Activated naive CD8-positive, alpha-beta T cell treated with anti-CD3 and anti-CD28 coated beads, Interleukin-2, amount 10 ng/mL, durations not matched to agents 7 days and 5 days (primary cell): ENCODE results near the gene CHRM4. TPM values are rescaled to one million over a fixed set of nuclear protein-coding genes. Genes with fewer than 3 reads are reported as not detected.

Experiments used
- ATAC-seq: fragments of 150-1000 bp; cut with Tn5 transposase; one replicate; pipeline ENCODE4 v1.10.0; 2021; ENCODE audit warnings: low read depth, moderate library complexity
- POLR2A ChIA-PET: fragments of 350-600 bp; sonication (Branson Sonifier 250); formaldehyde crosslinking; loops from one replicate; lab custom pipeline; 2021; ENCODE audit warnings: antibody characterized with exemption; lab: Charles Lee
- DNase-seq: peaks from one replicate; pipeline ENCODE4 v3.0.0; 2021
- H3K27ac Mint-ChIP-seq: one replicate; pipeline ENCODE4 v1.8.0; 2022; ENCODE audit warnings: mild to moderate bottlenecking, mixed read lengths
- H3K27me3 Mint-ChIP-seq: one replicate; pipeline ENCODE4 v1.8.0; 2022; ENCODE audit warnings: mild to moderate bottlenecking, moderate library complexity, mixed read lengths
- H3K36me3 Mint-ChIP-seq: one replicate; pipeline ENCODE4 v1.8.0; 2021; ENCODE audit warnings: mild to moderate bottlenecking, mixed read lengths
- H3K4me1 Mint-ChIP-seq: one replicate; pipeline ENCODE4 v1.8.0; 2021; ENCODE audit warnings: mixed read lengths
- H3K4me3 Mint-ChIP-seq: one replicate; pipeline ENCODE4 v1.8.0; 2022; ENCODE audit warnings: mild to moderate bottlenecking, moderate library complexity, mixed read lengths
- H3K9me3 Mint-ChIP-seq: one replicate; pipeline ENCODE4 v1.8.0; 2021; ENCODE audit warnings: mixed read lengths
- total RNA-seq, 2 experiments: library from RNA; stranded (reverse); gene quantifications; one replicate each; pipeline ENCODE4 v1.2.3, GENCODE V29; 2021

CHRM4 gene
- total RNA-seq, 2 experiments from 2014 or later = 0.19 to 0.40 TPM

DNA sequence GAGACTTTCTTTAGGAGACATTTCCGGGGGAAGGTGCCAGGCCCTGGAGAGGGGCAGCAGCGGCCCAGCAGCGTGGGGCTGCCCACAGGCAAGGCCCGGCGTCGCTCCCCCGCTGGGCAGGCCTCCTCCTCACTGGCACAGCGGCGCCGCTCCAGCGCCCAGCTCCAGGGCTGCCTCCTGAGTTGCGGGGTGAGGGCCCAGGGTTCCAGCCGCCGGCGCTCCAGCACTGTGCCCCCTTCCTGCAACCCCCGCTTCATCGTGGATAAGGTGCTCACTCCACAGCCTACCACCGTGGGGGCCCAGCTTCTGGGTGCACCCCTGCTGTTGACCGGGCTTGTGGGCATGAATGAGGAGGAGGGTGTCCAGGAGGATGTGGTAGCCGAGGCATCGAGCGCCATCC lies 25.3 kb downstream of the CHRM4 start:
- Mint-ChIP-seq H3K27me3 (no peaks in the 10 kb centered on the region), H3K36me3 (peaks cover 9% of the 10 kb centered on the region), H3K4me3 (no peak overlapping the region), H3K9me3 (no peaks in the 10 kb centered on the region), H3K4me1 (peaks cover 16% of the 10 kb centered on the region), H3K27ac (no peak overlapping the region)
- DNase-seq (no peak), ATAC-seq (no peak)
- POLR2A ChIA-PET = interaction anchor here (1.4 to 2.4 kb wide), 3 partner anchors 15 to 20 kb away, joined by 3 to 11 read pairs (median 6); no protein-coding TSS in a partner anchor

DNA sequence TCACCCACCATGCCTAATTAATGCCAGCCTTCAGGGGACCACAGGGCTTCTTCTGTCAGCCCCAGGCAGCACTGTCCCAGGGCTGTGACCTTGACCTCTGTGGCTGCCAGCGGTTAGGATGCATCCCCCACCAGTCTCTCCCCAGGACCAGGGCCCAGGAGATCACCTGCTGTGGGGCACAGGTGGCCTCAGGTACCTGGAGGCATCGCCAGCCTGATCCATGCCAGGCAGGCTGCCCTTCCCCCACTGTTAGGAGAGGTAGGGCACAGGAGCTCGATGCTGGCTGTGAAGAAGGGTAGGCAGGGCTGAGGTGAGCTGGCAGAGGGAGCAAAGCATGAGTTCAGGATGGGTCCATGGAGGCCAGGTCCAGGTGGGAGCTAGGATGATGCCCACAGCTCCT lies 26.8 kb downstream of the CHRM4 start:
- Mint-ChIP-seq H3K9me3 (no peaks in the 10 kb centered on the region), H3K27ac (peak overlapping the region; percentile 2), H3K36me3 (peaks cover 9% of the 10 kb centered on the region), H3K4me3 (no peak overlapping the region), H3K4me1 (peaks cover 23% of the 10 kb centered on the region), H3K27me3 (no peaks in the 10 kb centered on the region)
- DNase-seq (no peak), ATAC-seq (no peak)
- POLR2A ChIA-PET = interaction anchor here (0.8 to 2.4 kb wide), 3 partner anchors 12 to 19 kb away, joined by 3 to 11 read pairs (median 3); no protein-coding TSS in a partner anchor

DNA sequence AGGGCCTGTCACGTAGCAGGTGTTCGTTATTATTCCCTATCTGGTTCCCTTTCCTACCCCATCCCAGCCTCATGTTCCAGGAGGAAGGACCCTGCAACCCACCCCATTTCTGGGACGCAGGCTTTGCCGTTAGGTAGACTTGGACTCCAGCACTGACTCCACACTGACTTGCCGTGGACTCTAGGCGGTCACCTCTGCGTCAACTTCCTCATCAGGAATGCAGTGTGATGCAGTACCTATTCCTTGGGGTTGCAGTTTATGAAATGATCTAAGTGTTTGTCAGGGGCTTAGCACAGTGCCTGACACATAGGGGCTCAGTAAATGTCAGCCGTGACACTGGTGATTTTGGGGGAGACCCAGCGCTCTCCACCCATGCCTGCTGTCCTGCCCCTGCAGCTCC lies 27.5 kb downstream of the CHRM4 start:
- POLR2A ChIA-PET = interaction anchor here (3.9 kb wide), 1 partner anchor 12 kb away, joined by 18 read pairs; no protein-coding TSS in a partner anchor
- Mint-ChIP-seq H3K4me1 (peaks cover 22% of the 10 kb centered on the region), H3K9me3 (no peaks in the 10 kb centered on the region)

DNA sequence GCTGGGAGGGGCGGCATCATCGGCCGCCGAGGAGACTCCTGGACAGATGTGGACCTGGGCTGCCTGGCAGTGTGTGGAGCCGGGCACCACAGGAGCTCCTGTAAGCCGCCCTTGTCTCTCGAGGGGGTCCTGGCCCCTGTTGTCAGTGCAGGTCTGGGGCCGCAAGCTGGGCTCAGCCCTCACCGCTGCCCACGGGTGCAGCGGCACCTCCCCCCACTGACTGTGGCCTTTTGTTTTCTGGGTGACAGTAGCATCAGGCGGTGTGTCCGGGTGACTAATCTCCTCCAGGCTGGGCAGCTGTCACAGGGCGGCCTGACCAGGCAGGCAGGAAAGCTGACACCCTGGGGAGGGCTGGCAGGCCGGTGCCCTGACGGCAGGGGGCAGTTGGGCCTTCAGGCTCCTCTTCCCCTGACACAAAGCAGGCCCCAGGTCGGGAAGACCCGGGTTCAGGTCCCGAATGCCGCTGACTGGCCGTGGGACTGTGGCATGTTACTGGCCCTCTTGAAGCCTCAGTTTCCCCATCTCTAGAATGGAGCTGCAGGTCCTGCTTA lies 28.0 kb downstream of the CHRM4 start:
- H3K9me3 Mint-ChIP-seq = no peaks in the 10 kb centered on the region
- H3K27ac Mint-ChIP-seq = no peak overlapping the region
- POLR2A ChIA-PET = interaction anchor here (3.9 kb wide), 1 partner anchor 11 kb away, joined by 18 read pairs; no protein-coding TSS in a partner anchor
- no peak overlapping the region for H3K4me3 Mint-ChIP-seq
- H3K27me3 Mint-ChIP-seq = no peaks in the 10 kb centered on the region
- DNase-seq = no peak
- peaks cover 22% of the 10 kb centered on the region for H3K4me1 Mint-ChIP-seq
- no peak for ATAC-seq
- peaks cover 3% of the 10 kb centered on the region for H3K36me3 Mint-ChIP-seq

More for the DNA sequence above, 27.5 kb downstream of the CHRM4 start:
- ATAC-seq (no peak), DNase-seq (no peak)
- H3K27ac Mint-ChIP-seq = no peak overlapping the region
- H3K4me3 Mint-ChIP-seq = no peak overlapping the region
- H3K36me3 Mint-ChIP-seq = peaks cover 4% of the 10 kb centered on the region
- no peaks in the 10 kb centered on the region for H3K27me3 Mint-ChIP-seq

GRCh38 chr11:46363031-46363407 lies 28.6 kb downstream of the CHRM4 start:
- POLR2A ChIA-PET = interaction anchor here (1.1 to 3.9 kb wide), 2 partner anchors 10 to 17 kb away, joined by 3 to 18 read pairs; no protein-coding TSS in a partner anchor
- no peak for ATAC-seq
- no peaks in the 10 kb centered on the region for H3K27me3 Mint-ChIP-seq
- no peak for DNase-seq
- peaks cover 22% of the 10 kb centered on the region for H3K4me1 Mint-ChIP-seq
- H3K27ac Mint-ChIP-seq = peak overlapping the region; percentile 81
- H3K4me3 Mint-ChIP-seq = peak overlapping the region; percentile 58
- H3K9me3 Mint-ChIP-seq = no peaks in the 10 kb centered on the region
- no peaks in the 10 kb centered on the region for H3K36me3 Mint-ChIP-seq

- Mint-ChIP-seq H3K27me3 (no peaks in the 10 kb centered on the region), H3K4me3 (peak overlapping the region; percentile 86), H3K27ac (peak overlapping the region; percentile 88), H3K4me1 (peaks cover 25% of the 10 kb centered on the region), H3K9me3 (no peaks in the 10 kb centered on the region), H3K36me3 (no peaks in the 10 kb centered on the region)
- DNase-seq (no peak), ATAC-seq (no peak)
- POLR2A ChIA-PET = interaction anchor here (1.1 to 3.9 kb wide), 4 partner anchors 10 to 119 kb away, joined by 3 to 18 read pairs (median 8); no protein-coding TSS in a partner anchor
These were observed 29.2 kb downstream of the CHRM4 start for GRCh38 chr11:46362156-46363030.

DNA sequence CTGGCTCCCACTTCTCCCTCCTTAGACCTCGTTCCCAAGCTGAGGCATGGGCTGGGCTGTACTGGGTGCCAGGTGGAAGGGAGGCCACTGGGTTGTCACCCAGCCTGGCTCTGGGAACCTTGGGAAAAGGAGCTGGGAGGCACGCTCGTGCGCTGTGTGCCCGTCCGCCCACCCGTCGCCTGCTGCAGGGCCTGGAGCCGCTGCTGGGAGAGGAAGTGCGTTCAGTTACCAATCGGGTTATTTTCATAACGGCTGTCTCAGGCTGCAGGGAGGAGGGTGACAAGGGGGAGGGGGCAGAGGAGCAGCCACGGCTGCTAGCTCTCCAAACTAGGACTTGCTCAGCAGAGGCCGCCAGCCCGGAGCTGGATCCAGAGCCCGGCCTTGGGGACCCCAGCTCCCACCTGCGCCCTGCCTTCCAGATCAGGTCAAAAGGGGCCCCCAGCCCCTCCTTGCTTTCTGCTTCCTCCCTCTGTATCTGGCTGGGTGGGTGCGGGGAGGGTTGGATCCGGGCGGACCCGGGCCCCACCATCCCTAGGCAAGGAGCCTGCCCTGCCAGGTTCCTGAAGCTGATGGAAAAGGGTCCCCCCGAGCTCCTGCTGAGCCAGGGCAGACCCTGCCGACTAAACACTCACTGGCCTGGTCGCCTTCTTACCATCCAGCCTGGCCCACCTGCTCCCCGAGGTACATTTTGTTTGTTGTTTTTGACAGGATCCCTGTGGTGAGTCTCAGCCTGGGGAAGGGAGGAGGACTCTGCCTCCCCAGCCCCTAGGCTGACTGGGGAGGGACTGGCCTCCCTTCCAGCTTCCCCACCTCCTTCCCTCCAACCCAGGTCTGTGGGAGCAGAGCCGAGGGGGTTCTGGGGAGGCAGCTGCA lies 30.1 kb downstream of the CHRM4 start:
- peak overlapping the region; percentile 88 for H3K27ac Mint-ChIP-seq
- peaks cover 28% of the 10 kb centered on the region for H3K4me1 Mint-ChIP-seq
- peak; percentile 66 for DNase-seq
- ATAC-seq = peak; percentile 93
- H3K4me3 Mint-ChIP-seq = peak overlapping the region; percentile 86
- H3K27me3 Mint-ChIP-seq = no peaks in the 10 kb centered on the region
- H3K36me3 Mint-ChIP-seq = peaks cover 4% of the 10 kb centered on the region
- POLR2A ChIA-PET = interaction anchor here (0.7 to 3.9 kb wide), 7 partner anchors 9 to 339 kb away, joined by 3 to 18 read pairs (median 3); partner anchors contain the start of genes ARHGAP1, DGKZ and ZNF408
- no peaks in the 10 kb centered on the region for H3K9me3 Mint-ChIP-seq

- H3K27ac Mint-ChIP-seq = peak overlapping the region; percentile 88
- ATAC-seq (no peak), DNase-seq (no peak)
- H3K9me3 Mint-ChIP-seq = no peaks in the 10 kb centered on the region
- peak overlapping the region; percentile 86 for H3K4me3 Mint-ChIP-seq
- POLR2A ChIA-PET = interaction anchor here (0.9 to 3.9 kb wide), 6 partner anchors 8 to 339 kb away, joined by 3 to 18 read pairs (median 4); partner anchors contain the start of genes ARHGAP1, DGKZ and ZNF408
- H3K27me3 Mint-ChIP-seq = no peaks in the 10 kb centered on the region
- H3K36me3 Mint-ChIP-seq = peaks cover 8% of the 10 kb centered on the region
- peaks cover 31% of the 10 kb centered on the region for H3K4me1 Mint-ChIP-seq
These were observed 30.7 kb downstream of the CHRM4 start for GRCh38 chr11:46360878-46361277.

DNA sequence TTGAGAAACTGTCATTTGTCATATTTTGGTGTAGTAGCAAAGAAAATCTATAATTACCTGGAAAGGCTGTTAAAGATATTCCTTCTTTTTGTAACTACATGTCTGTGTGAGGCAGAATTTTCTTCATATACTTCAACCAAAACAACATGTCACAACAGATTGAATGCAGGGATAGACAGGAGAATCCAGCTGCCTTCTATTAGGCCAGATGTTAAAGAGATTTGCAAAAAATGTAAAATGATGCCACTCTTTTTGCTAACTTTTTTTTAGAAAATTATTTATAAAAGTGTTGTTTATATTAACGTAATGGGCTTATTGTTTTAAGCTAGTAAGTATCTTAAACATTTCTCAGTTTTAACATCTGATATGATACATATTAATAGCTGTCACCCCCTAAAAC lies 31.6 kb downstream of the CHRM4 start:
- POLR2A ChIA-PET = interaction anchor here (2.9 to 3.9 kb wide), 2 partner anchors 7 to 11 kb away, joined by 13 to 18 read pairs; no protein-coding TSS in a partner anchor
- Mint-ChIP-seq H3K27ac (no peak overlapping the region), H3K27me3 (no peaks in the 10 kb centered on the region), H3K4me1 (peaks cover 29% of the 10 kb centered on the region), H3K4me3 (no peak overlapping the region), H3K9me3 (no peaks in the 10 kb centered on the region), H3K36me3 (peaks cover 8% of the 10 kb centered on the region)
- ATAC-seq (no peak), DNase-seq (no peak)

DNA sequence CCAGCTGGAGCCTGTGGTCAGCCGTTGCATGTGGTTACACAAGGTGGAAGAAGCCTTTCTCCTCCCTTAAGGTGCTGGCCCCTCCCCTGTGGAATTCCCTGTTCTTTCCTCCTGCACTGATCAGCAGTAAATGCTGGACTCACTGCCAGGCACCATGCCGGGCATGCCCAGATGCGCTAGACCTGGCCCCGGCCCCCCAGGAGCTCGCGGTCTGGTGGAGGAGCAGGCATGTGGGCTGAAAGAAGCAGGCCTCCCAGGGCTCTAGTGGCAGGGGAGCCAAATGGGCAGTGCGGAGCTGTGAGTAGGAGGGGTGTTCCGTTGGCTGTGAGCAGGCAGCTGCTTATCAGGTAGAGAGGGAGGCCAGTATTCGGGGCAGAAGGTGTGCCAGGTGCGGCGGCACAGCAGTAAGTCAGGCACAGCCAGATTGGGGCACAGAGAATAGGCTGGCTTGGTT lies 34.1 kb downstream of the CHRM4 start:
- POLR2A ChIA-PET = interaction anchor here (1.5 kb wide), 1 partner anchor 10 kb away, joined by 3 read pairs; the partner anchor contains the start of gene DGKZ
- no peak overlapping the region for H3K4me3 Mint-ChIP-seq
- peaks cover 10% of the 10 kb centered on the region for H3K36me3 Mint-ChIP-seq
- ATAC-seq (no peak), DNase-seq (no peak)
- no peaks in the 10 kb centered on the region for H3K9me3 Mint-ChIP-seq
- H3K27me3 Mint-ChIP-seq = no peaks in the 10 kb centered on the region
- H3K27ac Mint-ChIP-seq = peak overlapping the region; percentile 68
- H3K4me1 Mint-ChIP-seq = peaks cover 41% of the 10 kb centered on the region

DNA sequence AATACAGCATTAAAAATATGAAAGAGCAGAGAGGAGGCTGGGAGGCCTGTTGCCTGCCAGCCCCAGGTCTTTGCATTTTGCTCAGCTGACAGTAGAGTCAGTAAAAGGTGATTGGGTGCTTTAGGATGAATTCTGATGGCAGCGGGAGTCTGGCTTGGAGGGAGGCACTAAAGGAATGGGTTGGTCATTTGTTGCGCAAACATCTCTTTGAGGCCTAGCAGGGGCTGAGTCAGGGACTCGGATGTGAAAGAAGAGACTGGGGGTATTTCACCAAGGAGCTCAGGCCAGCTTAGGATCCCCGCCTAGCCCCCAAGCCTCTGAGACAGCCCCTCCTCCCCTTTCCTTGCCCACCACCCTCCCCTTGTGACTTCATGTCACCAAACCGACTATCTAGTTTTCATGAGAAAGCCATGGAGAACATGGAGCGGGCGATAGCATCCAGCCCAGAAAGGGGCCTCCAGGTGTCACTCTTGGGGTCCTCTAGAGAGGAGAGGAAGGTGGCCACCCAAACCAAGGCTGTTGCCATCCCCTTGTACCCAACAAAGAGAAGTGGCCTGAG lies 34.6 kb downstream of the CHRM4 start:
- H3K9me3 Mint-ChIP-seq = no peaks in the 10 kb centered on the region
- ATAC-seq (no peak), DNase-seq (no peak)
- POLR2A ChIA-PET = interaction anchor here (1.5 kb wide), 1 partner anchor 10 kb away, joined by 3 read pairs; the partner anchor contains the start of gene DGKZ
- H3K4me1 Mint-ChIP-seq = peaks cover 39% of the 10 kb centered on the region
- H3K27me3 Mint-ChIP-seq = no peaks in the 10 kb centered on the region
- H3K36me3 Mint-ChIP-seq = peaks cover 10% of the 10 kb centered on the region
- no peak overlapping the region for H3K4me3 Mint-ChIP-seq
- peak overlapping the region; percentile 28 for H3K27ac Mint-ChIP-seq

DNA sequence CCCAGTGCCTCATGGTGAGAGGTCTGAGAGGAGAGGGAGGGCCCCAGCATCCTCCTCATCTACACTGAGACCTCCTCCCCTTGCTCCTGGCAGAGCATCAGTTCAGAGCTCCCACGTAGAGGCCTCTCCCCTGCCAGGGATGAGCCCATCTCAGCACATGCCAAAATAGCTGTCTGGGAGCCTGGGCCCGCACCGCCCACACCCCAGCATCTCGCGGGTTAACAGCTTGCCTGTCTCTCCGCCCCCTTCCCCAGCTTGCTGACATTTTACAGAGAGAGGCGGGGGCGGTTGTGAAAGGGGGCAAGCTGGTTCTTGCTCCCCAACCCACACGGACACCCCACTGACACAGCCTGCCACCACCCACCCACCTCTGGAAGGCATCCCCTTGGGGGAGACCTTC lies 37.9 kb downstream of the CHRM4 start:
- DNase-seq (no peak), ATAC-seq (no peak)
- Mint-ChIP-seq H3K9me3 (no peaks in the 10 kb centered on the region), H3K27ac (peak overlapping the region; percentile 21), H3K4me1 (peaks cover 62% of the 10 kb centered on the region), H3K27me3 (no peaks in the 10 kb centered on the region), H3K36me3 (peaks cover 10% of the 10 kb centered on the region), H3K4me3 (peak overlapping the region; percentile 6)
- POLR2A ChIA-PET = interaction anchor here (0.7 to 3.3 kb wide), 3 partner anchors 8 to 21 kb away, joined by 3 to 18 read pairs (median 5); no protein-coding TSS in a partner anchor
